Measurements from ENCODE around the gene UMPS. TPM values are rescaled to one million over a fixed set of nuclear protein-coding genes. Genes with fewer than 3 reads are reported as not detected.

The UMPS gene
- total and polyA plus RNA-seq, 2 of the 4 experiments (the other 2 are of a cell fraction): 18.7 to 26.7 TPM

DNA sequence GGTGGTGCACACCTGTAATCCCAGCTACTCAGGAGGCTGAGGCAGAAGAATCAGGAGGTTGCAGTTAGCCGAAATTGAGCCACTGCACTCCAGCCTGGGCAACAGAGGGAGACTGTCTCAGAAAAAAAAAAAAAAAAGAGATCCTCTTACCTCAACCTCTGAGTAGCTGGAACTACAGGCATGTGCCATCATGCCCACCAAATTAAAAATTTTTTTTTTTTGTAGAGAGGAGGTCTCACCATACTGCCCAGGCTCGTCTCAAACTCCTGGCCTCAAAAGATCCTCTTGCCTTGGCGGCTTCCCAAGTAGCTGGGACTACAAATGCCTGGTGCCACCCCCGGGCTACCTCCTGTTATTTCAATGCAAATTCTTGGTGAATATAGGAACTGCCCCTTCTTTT lies 1.5 kb downstream of the UMPS start:
- no CpG with 5 or more reads among the region's 4 CpGs for WGBS, 2 experiments (ENCODE audit: extremely low coverage in 2 of 2, insufficient read length in 1 of 2)
- POLR2A ChIA-PET (ENCODE audit: unreplicated experiment): no interaction called here
- Histone ChIP-seq H3K9me3 (ENCODE audit: control insufficient read depth, insufficient read depth, low read length) (no peaks in the 10 kb centered on the region), H3K27me3 (ENCODE audit: control insufficient read depth, insufficient read depth, low read length) (no peaks in the 10 kb centered on the region), H3K36me3 (ENCODE audit: control insufficient read depth, insufficient read depth, low read length) (peaks cover 2% of the 10 kb centered on the region; the same call in 1 of the 2 replicates), H3K79me1 (ENCODE audit: low read depth in 1 of 2, low read length in 2 of 2) (peaks cover 22 to 40% of the 10 kb centered on the region in 2 experiments), H4K8ac (ENCODE audit: low read depth in 2 of 2, low read length in 2 of 2) (no peak overlapping the region), H2AFZ (replicated peaks; ENCODE audit: low read length, poor library complexity) (no peak overlapping the region), H2AK5ac (ENCODE audit: low read depth, low read length) (no peak overlapping the region), H3K9ac (ENCODE audit: low read depth, low read length) (no peak overlapping the region), H3K4me2 (ENCODE audit: low read depth, low read length) (no peak overlapping the region), H3K4me1 (ENCODE audit: control insufficient read depth, insufficient read depth, low read length) (no peaks in the 10 kb centered on the region), H3K14ac (replicated peaks; ENCODE audit: low read depth, low read length) (no peak overlapping the region), H3K27ac (ENCODE audit: insufficient read depth, low read length) (no peak overlapping the region), H2AK9ac (replicated peaks; ENCODE audit: low read depth, low read length, poor library complexity) (no peak overlapping the region), H2BK120ac (ENCODE audit: low read depth, low read length) (no peak overlapping the region), H2BK5ac (ENCODE audit: low read depth, low read length, poor library complexity, severe bottlenecking) (no peak overlapping the region), H3K56ac (ENCODE audit: extremely low read depth, insufficient read depth, low read length) (no peak overlapping the region), H3K9me1 (ENCODE audit: insufficient read depth, low read length) (peaks cover 3% of the 10 kb centered on the region; the same call in 1 of the 2 replicates), H4K20me1 (ENCODE audit: insufficient read depth, low read length) (no peaks in the 10 kb centered on the region; the same call in 1 of the 2 replicates), H3K18ac (ENCODE audit: low read depth, low read length) (no peak overlapping the region), H3K4me3 (ENCODE audit: insufficient read depth, low read depth, low read length) (no peak overlapping the region), H2BK15ac (ENCODE audit: low read depth, low read length) (no peak overlapping the region), H3K23ac (ENCODE audit: low read depth, low read length) (no peak overlapping the region), H4K91ac (ENCODE audit: insufficient read depth, low read depth, low read length) (no peak overlapping the region), H2BK20ac (ENCODE audit: low read depth, low read length) (no peak overlapping the region), H3K4ac (ENCODE audit: low read depth, low read length) (no peak overlapping the region), H4K5ac (ENCODE audit: low read depth, low read length) (no peak overlapping the region)
- ATAC-seq (ENCODE audit: low read depth): no peak
- BruUV-seq (replicated peaks): no TSS peak
- intact Hi-C loops (cut with micrococcal nuclease): loop anchor here (2.0 kb wide), 1 partner anchor 43 kb away; no protein-coding TSS in a partner anchor
- CTCF ChIA-PET: interaction anchor here (1.3 kb wide), 1 partner anchor 29 kb away, joined by 3 read pairs; no protein-coding TSS in a partner anchor
- dilution Hi-C loops (cut with HindIII; ENCODE audit: low sequenced_read_pairs, unreplicated experiment): no loop called here
- DNase-seq: no peak
- in situ Hi-C loops (cut with MboI; ENCODE audit: low sequenced_read_pairs): loop anchor here (25.0 kb wide), 1 partner anchor 831 kb away; no protein-coding TSS in a partner anchor
- no peak for TF ChIP-seq SMC3 (IDR thresholded peaks at IDR 0.05; ENCODE audit: low read depth, low read length)
- no peak for TF ChIP-seq RAD21 (IDR thresholded peaks at IDR 0.05; ENCODE audit: low read length)
- TF ChIP-seq MAFK (IDR thresholded peaks at IDR 0.05; ENCODE audit: low read depth, low read length): no peak
- no peak for TF ChIP-seq POLR2A (IDR thresholded peaks at IDR 0.05; ENCODE audit: low read depth, low read length)
- TF ChIP-seq RFX5 (IDR thresholded peaks at IDR 0.05; ENCODE audit: low read depth, low read length): no peak
- TF ChIP-seq FOS (IDR thresholded peaks at IDR 0.05; ENCODE audit: low read depth, low read length): no peak
- TF ChIP-seq NFE2L2 (IDR thresholded peaks at IDR 0.05; ENCODE audit: low read depth, low read length): no peak
- TF ChIP-seq CHD1 (IDR thresholded peaks at IDR 0.05; ENCODE audit: low read depth, low read length): no peak
- no peak for TF ChIP-seq MXI1 (IDR thresholded peaks at IDR 0.05; ENCODE audit: borderline replicate concordance, low read depth, low read length)
- no peak for TF ChIP-seq BHLHE40 (IDR thresholded peaks at IDR 0.05; ENCODE audit: low read depth, low read length)
- TF ChIP-seq CEBPB (IDR thresholded peaks at IDR 0.05; ENCODE audit: low read depth, low read length): no peak
- no peak for TF ChIP-seq MAZ (IDR thresholded peaks at IDR 0.05; ENCODE audit: borderline replicate concordance, low read depth, low read length)
